ENCODE measurements around the gene BBLN.
A peak's percentile ranks its signal among the peaks of the same experiment; 100 is the strongest.

BBLN gene

GRCh38 chr9:128159522-128159783, 612 bp upstream of the BBLN start:
- DNase-seq (ENCODE audit: low spot score): peak; percentile 68
- no peak for TF ChIP-seq CTCF (IDR thresholded peaks at IDR 0.05; ENCODE audit: borderline replicate concordance, control extremely low read depth, extremely low read depth, insufficient read depth, missing control alignments)
- in situ Hi-C loops (cut with MboI; ENCODE audit: low sequenced_read_pairs, unreplicated experiment): no loop called here

GRCh38 chr9:128160603-128160987, 530 bp downstream of the BBLN start:
- peak; percentile 76 for DNase-seq (ENCODE audit: low spot score)
- in situ Hi-C loops (cut with MboI; ENCODE audit: low sequenced_read_pairs, unreplicated experiment): no loop called here
- no peak for TF ChIP-seq CTCF (IDR thresholded peaks at IDR 0.05; ENCODE audit: borderline replicate concordance, control extremely low read depth, extremely low read depth, insufficient read depth, missing control alignments)

DNA sequence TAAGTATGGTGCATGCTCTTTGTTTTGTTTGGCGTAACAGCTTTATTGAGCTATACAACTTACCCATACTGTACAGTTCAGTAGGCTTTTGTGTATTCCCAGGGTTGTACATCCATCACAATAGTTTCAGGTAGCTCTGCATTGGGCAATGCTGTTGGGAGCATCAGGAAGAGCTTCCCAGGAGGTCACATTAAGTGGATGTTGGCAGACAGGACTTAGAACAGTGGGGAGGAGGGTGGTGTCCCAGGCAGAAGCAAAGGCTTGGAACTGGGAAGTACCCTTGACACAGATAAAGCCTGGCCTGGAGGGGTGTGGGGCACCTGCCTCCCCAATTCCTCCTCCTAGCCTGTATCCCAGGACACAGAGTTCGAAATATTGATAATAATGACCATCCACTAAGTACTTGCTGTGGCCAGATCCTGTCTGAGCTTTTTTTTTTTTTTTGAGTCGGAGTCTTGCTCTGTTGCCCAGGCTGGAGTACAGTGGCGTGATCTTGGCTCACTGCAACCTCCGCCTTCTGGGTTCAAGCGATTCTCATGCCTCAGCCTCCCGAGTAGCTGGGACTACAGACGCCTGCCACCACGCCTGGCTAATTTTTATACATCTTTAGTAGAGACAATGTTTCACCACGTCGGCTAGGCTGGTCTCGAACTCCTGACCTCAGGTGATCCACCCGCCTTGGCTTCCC, 1.3 kb downstream of the BBLN start:
- in situ Hi-C loops (cut with MboI; ENCODE audit: low sequenced_read_pairs, unreplicated experiment): no loop called here
- TF ChIP-seq CTCF (IDR thresholded peaks at IDR 0.05; ENCODE audit: borderline replicate concordance, control extremely low read depth, extremely low read depth, insufficient read depth, missing control alignments): no peak
- no peak for DNase-seq (ENCODE audit: low spot score)

GRCh38 chr9:128162215-128163026, 2.4 kb downstream of the BBLN start:
- DNase-seq (ENCODE audit: low spot score): no peak
- in situ Hi-C loops (cut with MboI; ENCODE audit: low sequenced_read_pairs, unreplicated experiment): no loop called here
- TF ChIP-seq CTCF (IDR thresholded peaks at IDR 0.05; ENCODE audit: borderline replicate concordance, control extremely low read depth, extremely low read depth, insufficient read depth, missing control alignments): no peak

DNA sequence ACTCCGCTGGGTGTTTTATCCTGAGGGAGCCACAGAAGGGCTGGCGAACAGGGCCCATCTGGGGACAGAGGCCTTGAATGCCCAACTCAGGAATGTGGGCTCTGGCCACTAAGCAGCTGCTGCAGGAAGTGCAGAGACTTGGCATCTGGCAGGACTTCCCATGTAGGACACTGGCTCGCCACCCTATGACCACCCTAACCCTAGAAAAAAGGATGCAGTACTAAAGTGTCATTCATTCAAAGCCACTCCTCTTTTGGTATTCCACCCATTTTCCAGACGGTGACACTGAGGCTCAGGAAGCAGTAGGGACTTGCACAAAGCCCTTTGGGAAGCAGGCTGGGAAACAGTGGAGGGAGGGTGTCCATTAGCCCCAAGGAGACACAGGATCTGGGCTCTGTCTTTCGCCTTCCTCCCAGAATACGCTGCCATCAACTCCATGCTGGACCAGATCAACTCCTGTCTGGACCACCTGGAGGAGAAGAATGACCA, 3.0 kb downstream of the BBLN start:
- no peak for TF ChIP-seq CTCF (IDR thresholded peaks at IDR 0.05; ENCODE audit: borderline replicate concordance, control extremely low read depth, extremely low read depth, insufficient read depth, missing control alignments)
- no peak for DNase-seq (ENCODE audit: low spot score)
- in situ Hi-C loops (cut with MboI; ENCODE audit: low sequenced_read_pairs, unreplicated experiment): no loop called here

DNA sequence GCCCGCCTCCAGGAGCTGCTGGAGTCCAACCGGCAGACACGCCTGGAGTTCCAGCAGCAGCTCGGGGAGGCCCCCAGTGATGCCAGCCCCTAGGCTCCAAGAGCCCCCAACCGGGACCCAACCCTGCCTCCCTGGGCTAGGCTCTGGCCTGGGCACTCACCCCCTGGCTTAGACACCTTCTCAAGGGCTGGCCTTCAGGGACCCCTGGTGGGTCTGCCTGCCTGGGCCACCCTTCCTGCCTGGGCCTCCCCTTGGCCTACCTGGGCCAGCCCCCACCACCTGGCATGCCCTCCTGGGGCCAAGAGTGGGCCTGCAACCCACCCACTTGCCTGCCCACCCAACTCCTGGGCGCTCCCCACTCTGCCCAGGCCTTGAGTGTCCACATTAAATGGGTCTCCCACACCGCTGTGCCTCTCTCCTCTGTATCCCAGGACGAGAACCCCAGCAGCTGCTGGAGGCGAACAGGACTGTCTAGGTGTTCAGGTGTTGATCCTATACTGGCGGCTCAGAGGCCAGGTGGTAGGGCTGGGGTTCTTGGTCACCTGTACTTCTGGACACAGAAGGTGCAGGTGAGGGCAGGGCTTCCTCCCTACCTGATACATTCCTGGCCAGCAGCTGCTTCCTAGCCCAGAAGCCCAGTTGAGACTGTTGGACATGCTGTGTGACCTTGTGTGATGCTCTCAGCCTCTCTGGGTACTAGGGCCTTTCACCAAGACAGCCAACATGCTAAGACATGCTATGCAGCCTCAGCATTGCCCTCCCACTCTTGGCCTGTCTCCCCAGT, 3.6 kb downstream of the BBLN start:
- no peak for DNase-seq (ENCODE audit: low spot score)
- in situ Hi-C loops (cut with MboI; ENCODE audit: low sequenced_read_pairs, unreplicated experiment): no loop called here

More for the DNA sequence above, 3.6 kb downstream of the BBLN start:
- TF ChIP-seq CTCF (IDR thresholded peaks at IDR 0.05; ENCODE audit: borderline replicate concordance, control extremely low read depth, extremely low read depth, insufficient read depth, missing control alignments): no peak

All from GM13976 (cell line).